HEK293T (cell line): ENCODE results near the gene THSD4.

Source experiments
- CTCF ChIA-PET: fragments of 350-600 bp; formaldehyde crosslinking; extraction: SDS; loops from one replicate; lab custom pipeline; 2021; ENCODE audit warnings: antibody characterized with exemption, inconsistent platforms; lab: Yijun Ruan, JAX
- POLR2A ChIA-PET: fragments of 350-600 bp; formaldehyde crosslinking; extraction: SDS; loops from one replicate; lab custom pipeline; 2020; ENCODE audit warnings: antibody characterized with exemption, inconsistent platforms; lab: Yijun Ruan, JAX
- DNase-seq: peaks from one replicate; pipeline ENCODE4 v3.0.0; 2012; ENCODE audit warnings: mixed read lengths; ENCODE audit errors: extremely low spot score
- ARNT ChIP-seq: fragments of 450-650 bp; IDR thresholded peaks from 2 replicates; pipeline ENCODE4 v1.6.1; 2017; ENCODE audit warnings: mild to moderate bottlenecking
- BHLHE40 ChIP-seq: fragments of 450-650 bp; IDR thresholded peaks from 2 replicates; pipeline ENCODE4 v1.6.1; 2016; ENCODE audit warnings: mild to moderate bottlenecking, moderate library complexity, borderline replicate concordance
- CTBP1 ChIP-seq: fragments of 450-650 bp; IDR thresholded peaks from 2 replicates; pipeline ENCODE4 v1.6.1; 2016; ENCODE audit warnings: borderline replicate concordance
- ELF4 ChIP-seq: fragments of 450-650 bp; IDR thresholded peaks from 2 replicates; pipeline ENCODE4 v1.6.1; 2017; ENCODE audit warnings: antibody characterized with exemption
- FOXA1 ChIP-seq: fragments of 450-650 bp; IDR thresholded peaks from 2 replicates; pipeline ENCODE4 v1.6.1; 2016; ENCODE audit warnings: mild to moderate bottlenecking
- FOXK2 ChIP-seq: fragments of 450-650 bp; IDR thresholded peaks from 2 replicates; pipeline ENCODE4 v1.6.1; 2016; ENCODE audit warnings: mild to moderate bottlenecking
- FOXM1 ChIP-seq: fragments of 450-650 bp; IDR thresholded peaks from 2 replicates; pipeline ENCODE4 v1.6.1; 2017; ENCODE audit warnings: mild to moderate bottlenecking, borderline replicate concordance
- HDGF ChIP-seq: fragments of 450-650 bp; IDR thresholded peaks from 2 replicates; pipeline ENCODE4 v1.6.1; 2017; ENCODE audit warnings: antibody characterized with exemption, borderline replicate concordance
- L3MBTL2 ChIP-seq: fragments of 450-650 bp; conservative IDR thresholded peaks from 2 replicates; pipeline ENCODE4 v1.6.1; 2016; ENCODE audit warnings: mild to moderate bottlenecking
- LEF1 ChIP-seq: fragments of 450-650 bp; IDR thresholded peaks from 2 replicates; pipeline ENCODE4 v1.6.1; 2017; ENCODE audit warnings: mild to moderate bottlenecking, borderline replicate concordance
- NFRKB ChIP-seq: fragments of 450-650 bp; IDR thresholded peaks from 2 replicates; pipeline ENCODE4 v1.6.1; 2016; ENCODE audit warnings: mild to moderate bottlenecking, moderate library complexity
- PKNOX1 ChIP-seq: fragments of 450-650 bp; IDR thresholded peaks from 2 replicates; pipeline ENCODE4 v1.6.1; 2016
- SP1 ChIP-seq: fragments of 450-650 bp; IDR thresholded peaks from 2 replicates; pipeline ENCODE4 v1.6.1; 2017
- SUZ12 ChIP-seq: fragments of 450-650 bp; IDR thresholded peaks from 2 replicates; pipeline ENCODE4 v1.6.1; 2016; ENCODE audit warnings: mild to moderate bottlenecking
- TARDBP ChIP-seq: fragments of 450-650 bp; IDR thresholded peaks from 2 replicates; pipeline ENCODE4 v1.6.1; 2016
- ZNF384 ChIP-seq: fragments of 450-650 bp; IDR thresholded peaks from 2 replicates; pipeline ENCODE4 v1.6.1; 2016

Gene THSD4

GRCh38 chr15:71449956-71450355, 334.7 kb downstream of the THSD4 start:
- no peak for DNase-seq
- no peak for TF ChIP-seq SP1
- no peak for TF ChIP-seq L3MBTL2
- no peak for TF ChIP-seq ZNF384
- TF ChIP-seq FOXK2 = no peak
- TF ChIP-seq FOXM1 = no peak
- TF ChIP-seq LEF1 = no peak
- TF ChIP-seq NFRKB = no peak
- no peak for TF ChIP-seq TARDBP
- no peak for TF ChIP-seq ELF4
- no peak for TF ChIP-seq FOXA1
- no peak for TF ChIP-seq SUZ12
- TF ChIP-seq PKNOX1 = no peak
- no peak for TF ChIP-seq HDGF
- no peak for TF ChIP-seq ARNT
- no peak for TF ChIP-seq BHLHE40
- no peak for TF ChIP-seq CTBP1
- POLR2A ChIA-PET = interaction anchor here (1.0 kb wide), 1 partner anchor 294 kb away, joined by 3 read pairs; no protein-coding TSS in a partner anchor
- CTCF ChIA-PET = interaction anchor here (1.4 to 1.9 kb wide), 2 partner anchors 126 to 351 kb away, joined by 7 to 14 read pairs; no protein-coding TSS in a partner anchor

- ChIA-PET POLR2A (no interaction called here), CTCF (interaction anchor here (0.6 to 1.2 kb wide), 2 partner anchors 11 to 128 kb away, joined by 3 to 4 read pairs; no protein-coding TSS in a partner anchor)
- TF ChIP-seq L3MBTL2 (no peak), LEF1 (no peak), SUZ12 (no peak), BHLHE40 (no peak), NFRKB (no peak), PKNOX1 (no peak), HDGF (no peak), ZNF384 (no peak), ARNT (no peak), CTBP1 (no peak), TARDBP (no peak), SP1 (no peak)
- no peak for DNase-seq
These were observed 335.9 kb downstream of the THSD4 start for GRCh38 chr15:71451130-71451529.

GRCh38 chr15:71452893-71453292, 337.6 kb downstream of the THSD4 start:
- DNase-seq = no peak
- ChIA-PET POLR2A (no interaction called here), CTCF (no interaction called here)
- TF ChIP-seq HDGF (no peak), FOXK2 (no peak), ARNT (no peak), L3MBTL2 (no peak), FOXA1 (no peak), ZNF384 (no peak), SP1 (no peak), FOXM1 (no peak), SUZ12 (no peak), ELF4 (no peak)

GRCh38 chr15:71454462-71454996, 339.3 kb downstream of the THSD4 start:
- ChIA-PET POLR2A (no interaction called here), CTCF (no interaction called here)
- no peak for TF ChIP-seq ELF4
- TF ChIP-seq CTBP1 = no peak
- TF ChIP-seq SP1 = no peak
- no peak for TF ChIP-seq NFRKB
- no peak for TF ChIP-seq ZNF384
- TF ChIP-seq HDGF = no peak
- no peak for TF ChIP-seq LEF1
- no peak for TF ChIP-seq TARDBP
- TF ChIP-seq FOXM1 = no peak
- DNase-seq = no peak

- ChIA-PET POLR2A (no interaction called here), CTCF (no interaction called here)
- DNase-seq = peak; percentile 27
- no peak for TF ChIP-seq ELF4
- TF ChIP-seq SP1 = no peak
- no peak for TF ChIP-seq NFRKB
- TF ChIP-seq PKNOX1 = no peak
- TF ChIP-seq FOXA1 = no peak
- no peak for TF ChIP-seq HDGF
- no peak for TF ChIP-seq TARDBP
- TF ChIP-seq ARNT = no peak
- no peak for TF ChIP-seq FOXK2
- TF ChIP-seq SUZ12 = no peak
These were observed 339.8 kb downstream of the THSD4 start for GRCh38 chr15:71455107-71455506.

GRCh38 chr15:71455878-71456277, 340.6 kb downstream of the THSD4 start:
- DNase-seq = no peak
- TF ChIP-seq PKNOX1 (no peak), NFRKB (no peak), FOXM1 (no peak), BHLHE40 (no peak), ZNF384 (no peak), HDGF (no peak), FOXA1 (no peak), TARDBP (no peak), ARNT (no peak), ELF4 (no peak), SUZ12 (no peak), L3MBTL2 (no peak), SP1 (no peak), LEF1 (no peak), FOXK2 (no peak), CTBP1 (no peak)
- ChIA-PET CTCF (interaction anchor here (0.6 kb wide), 1 partner anchor 12 kb away, joined by 3 read pairs; no protein-coding TSS in a partner anchor), POLR2A (no interaction called here)
